Midbrain (tissue), 1 donor: Measurements from ENCODE around the gene RNU1-1.
"Not testable (repeated sequence)": the region's sequence is repeated elsewhere in the genome, so short reads cannot be mapped to it uniquely, and the experiment has no call there.

Source experiments
- DNase-seq: peaks from one replicate; lab custom pipeline; 2025; lab: John Stamatoyannopoulos, UW

RNU1-1 gene

DNA sequence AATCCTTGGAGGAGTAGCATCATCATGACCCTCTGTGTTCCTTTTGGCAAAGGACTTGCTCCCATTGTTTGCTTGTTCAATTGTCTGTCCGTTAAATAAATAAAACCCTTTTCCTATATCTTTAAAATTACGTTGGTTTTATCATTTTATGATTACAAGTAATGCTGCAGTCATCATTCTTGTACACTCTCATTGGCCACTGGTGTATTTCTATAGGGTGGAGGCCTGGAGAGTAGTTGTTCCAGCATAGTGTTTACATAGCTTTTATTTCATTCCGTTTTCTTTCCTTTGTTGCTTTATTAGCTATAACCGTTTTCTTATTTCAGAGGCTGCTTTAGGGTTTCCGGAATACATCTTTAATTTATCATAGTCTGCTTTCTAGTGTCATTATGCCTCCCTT lies 7.6 kb upstream of the RNU1-1 start:
- not testable (repeated sequence) for DNase-seq

DNA sequence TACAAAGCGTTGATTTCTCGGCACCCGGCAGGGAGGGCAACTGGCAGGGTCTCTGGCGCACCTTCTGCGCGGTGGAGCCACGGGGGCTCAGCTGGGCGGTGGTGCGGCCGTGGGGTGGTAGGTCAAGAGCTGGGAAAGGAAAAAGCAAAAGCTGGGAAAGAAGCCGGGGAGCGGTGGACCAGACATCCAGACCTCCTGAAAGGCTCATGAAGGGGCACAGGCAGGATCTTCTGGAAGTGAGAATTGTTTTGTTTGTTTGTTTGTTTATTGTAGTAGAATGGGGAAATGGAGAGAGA lies 7.2 kb upstream of the RNU1-1 start:
- DNase-seq, result no peak

DNA sequence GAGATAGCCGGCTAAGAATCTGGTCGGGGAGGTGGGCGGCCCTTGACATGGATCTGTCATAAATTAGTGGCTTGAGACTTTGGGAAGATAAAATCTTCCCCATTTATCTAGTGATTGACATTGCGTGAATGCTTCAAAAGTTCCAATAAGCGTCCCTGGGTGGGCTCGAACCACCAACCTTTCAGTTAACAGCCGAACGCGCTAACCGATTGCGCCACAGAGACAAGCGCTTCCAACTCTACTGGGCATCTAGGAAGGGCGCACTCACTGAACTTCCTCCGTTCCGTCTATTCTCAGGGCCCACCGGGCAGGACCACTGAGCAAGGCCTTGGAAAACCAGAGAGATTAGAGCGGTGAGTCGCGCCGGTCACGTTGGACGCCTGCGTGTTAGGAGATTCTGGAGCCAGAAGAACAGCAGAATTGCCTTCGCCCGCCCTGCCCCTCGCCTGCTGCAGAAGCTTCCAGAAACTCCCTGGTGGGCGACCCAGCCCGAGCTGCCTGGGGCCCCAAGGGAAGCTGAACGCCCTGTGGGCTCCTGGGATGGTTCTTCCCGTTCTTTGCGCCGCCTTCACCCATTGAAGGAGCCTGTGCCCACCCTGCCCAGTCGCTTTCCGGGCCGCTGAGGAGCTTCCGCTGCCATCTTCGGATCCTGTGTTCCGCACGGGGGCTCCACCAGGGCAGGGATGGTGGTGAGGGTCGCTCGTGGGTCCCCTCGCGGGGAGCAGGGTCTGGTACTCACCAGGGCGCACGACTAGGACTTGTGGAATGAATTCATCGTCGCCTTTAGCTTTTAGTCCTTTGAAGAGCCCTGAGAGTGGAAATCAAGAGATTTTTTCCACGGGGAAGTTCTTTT lies 6.6 kb upstream of the RNU1-1 start:
- not testable (repeated sequence) for DNase-seq

DNA sequence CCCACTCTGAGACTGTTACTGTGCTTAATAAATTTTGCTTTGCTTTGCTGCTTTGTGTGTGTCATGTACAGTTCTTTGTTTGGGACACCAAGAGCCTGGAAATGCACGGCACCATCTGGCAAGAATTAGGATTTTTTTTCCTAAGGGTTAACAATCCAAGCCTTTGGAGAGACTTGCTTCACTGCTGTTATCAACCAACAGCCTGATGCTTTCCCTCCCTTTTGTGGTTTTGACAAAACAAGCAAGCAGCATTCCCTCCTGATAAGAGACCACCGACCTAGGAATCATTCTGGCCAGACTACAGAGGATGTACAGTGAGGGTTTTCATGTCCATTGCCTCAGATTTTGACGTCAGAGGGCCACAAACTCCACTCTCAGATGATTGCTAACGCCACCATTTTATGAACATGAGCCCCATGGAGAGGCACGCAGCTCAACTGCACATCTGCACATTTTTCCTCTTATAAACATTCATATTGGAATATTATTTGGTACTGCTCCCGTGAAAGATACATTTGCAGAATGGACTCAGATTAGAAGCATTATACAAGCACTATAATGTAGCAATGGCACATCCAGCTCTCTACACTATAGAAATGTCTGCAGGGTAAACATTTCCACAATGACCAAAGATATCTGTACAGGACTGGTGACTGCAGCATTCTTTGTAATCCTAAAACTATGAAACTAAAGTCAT lies 5.3 kb upstream of the RNU1-1 start:
- not testable (repeated sequence) for DNase-seq

DNA sequence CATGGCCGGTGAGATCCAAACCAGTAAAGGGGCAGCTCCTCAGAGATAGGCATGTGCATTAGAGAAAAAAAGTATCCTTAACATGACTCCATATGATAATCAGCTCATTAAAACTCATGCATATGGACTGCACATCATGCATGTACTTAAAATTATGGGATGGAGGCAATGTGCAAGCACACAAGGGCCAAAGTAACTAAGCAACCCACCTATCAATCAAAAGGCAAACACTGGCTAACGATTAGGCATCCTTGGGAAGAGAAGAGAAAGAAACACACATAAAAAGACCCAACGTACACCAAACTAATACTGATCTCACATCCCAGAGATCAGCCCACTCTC lies 4.8 kb upstream of the RNU1-1 start:
- DNase-seq, result not testable (repeated sequence)

DNA sequence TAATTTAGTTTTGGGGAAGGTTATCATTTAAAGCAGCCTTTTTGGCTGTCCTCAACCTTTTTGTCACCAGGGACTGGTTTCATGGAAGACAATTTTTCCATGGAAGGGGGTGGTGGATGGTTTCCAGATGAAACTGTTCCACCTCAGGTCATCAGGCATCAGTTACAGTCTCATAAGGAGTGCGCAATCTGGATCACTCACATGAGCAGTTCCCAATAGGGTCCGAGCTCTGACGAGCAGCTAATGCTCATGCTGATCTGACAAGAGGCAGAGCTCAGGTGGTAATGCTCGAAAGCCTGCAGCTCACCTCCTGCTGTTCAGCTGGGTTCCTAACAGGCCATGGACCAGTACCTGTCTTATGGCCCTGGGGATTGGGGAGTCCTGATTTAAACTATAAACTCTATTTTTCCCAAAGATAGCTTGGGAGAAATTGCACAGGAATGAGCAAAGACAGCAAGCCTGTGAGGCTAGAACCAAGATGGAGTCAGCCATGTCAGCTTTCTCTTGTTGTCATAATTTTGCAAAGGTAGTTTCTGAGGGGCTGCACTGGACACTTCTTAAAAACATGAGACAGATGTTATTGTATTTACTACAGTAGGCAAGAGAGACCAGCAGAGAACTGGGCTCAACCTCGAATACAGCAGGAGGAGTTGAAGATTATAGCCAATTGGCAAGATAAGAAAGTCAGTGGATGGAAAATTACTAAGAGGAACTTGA lies 2.8 kb upstream of the RNU1-1 start:
- not testable (repeated sequence) for DNase-seq

DNA sequence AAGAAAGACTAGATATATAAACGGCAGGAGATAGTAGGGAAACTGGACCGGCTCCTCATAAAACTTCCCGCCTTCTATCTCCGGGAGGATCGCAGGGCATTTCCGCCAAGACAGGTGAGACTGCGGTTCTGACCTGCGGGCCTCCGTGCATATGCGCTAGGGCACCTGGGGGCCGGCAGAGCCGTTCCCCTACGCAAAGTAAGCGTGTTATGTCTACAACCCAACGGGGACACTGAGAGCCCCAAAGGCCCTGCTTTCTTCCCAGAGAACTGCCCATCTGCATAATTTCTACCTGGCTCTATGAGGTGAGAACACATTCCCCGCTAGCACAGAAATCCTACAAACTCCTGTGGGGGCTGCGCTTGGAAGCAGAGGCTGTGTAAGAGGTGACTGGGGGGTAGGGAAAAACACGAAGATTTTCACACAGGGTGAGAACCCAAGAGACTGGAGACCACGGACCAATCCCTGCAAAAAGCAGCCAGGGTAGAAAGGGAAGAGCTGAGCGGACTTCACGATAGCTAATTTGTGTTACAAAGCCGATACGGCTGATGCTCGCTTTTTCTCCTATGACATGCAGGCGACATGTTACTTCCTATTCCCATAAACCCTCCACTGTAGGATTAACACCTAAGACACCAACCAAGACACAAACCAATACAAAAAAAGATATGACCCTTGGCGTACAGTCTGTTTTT lies 526 bp downstream of the RNU1-1 start:
- DNase-seq, result peak; percentile 71

DNA sequence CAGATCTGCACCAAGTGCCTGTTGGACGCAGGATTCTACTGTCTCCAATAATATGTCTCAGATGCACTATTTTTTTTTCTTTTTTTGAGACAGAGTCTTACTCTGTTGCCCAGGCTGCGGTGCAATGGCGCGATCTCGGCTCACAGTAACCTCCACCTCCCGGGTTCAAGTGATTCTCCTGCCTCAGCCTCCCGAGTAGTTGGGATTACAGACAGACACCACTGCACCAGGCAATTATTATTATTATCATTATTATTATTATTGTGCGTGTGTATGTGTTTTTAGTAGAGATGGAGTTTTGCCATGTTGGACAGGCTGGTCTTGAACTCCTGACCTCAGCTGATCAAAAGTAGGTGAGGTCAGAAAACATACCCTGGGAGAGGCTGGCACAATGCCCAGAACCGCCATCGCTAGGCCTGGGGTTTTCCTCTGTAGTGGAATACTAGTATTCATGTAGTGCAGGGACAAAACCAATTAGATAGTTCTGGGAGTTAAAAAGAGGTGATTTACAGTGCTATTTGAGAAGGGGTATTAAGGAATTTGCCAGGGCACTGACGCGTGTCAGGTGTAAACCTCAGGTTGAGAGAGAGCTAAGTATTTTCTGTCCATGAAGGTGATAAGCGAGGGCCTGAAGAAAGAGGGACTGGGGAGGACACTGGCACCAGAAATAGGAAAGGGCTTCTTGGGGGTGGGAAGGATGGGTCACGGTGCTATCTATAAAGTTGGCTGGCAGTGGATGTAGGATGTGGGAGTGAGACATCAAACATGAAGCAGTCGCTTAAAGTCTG lies 1.3 kb downstream of the RNU1-1 start:
- not testable (repeated sequence) for DNase-seq

DNA sequence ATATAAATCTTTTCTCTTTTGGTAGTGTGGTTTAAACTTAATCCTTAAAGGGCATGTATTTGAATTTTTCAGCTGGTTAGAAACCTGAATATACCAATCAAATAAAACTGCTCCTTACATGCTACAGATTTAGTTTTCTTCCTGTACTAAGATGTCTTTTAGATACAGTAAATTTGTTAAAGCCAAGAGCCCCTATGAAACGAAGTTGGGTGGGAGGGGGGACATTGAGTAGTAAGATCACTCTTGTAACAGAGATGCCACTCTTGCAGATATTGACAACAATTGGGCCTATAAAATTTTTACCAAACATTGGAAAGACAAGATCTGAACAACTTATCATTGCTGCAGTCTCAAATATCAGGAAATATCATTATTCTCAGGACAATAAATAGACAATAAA lies 2.2 kb downstream of the RNU1-1 start:
- DNase-seq, result not testable (repeated sequence)

DNA sequence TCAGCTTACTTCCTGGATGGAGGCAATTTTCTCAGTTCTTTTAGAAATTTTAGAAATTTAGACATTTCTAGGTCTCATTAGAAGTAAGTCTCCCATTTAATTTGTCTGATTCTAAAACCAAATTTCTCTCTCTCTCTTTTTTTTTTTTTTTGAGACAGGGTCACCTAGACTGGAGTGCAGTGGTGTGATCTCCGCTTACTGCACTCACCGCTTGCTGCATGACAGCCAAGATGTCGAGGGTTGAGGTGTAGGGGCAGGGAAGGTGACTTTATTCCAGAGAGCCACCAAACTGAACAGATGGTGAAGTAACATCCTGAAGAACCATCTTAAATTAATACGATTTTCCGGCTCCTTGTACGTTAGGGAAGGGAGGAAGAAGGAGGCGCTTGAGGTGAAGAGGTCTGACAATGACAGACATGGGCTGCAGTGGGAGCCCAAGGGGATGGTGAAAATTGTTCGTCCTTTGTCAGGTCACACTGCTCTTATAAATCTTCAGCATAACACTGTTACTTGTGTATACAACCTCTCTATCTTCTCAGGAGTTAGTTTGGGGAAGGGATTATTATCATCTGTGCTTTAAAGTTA lies 5.1 kb downstream of the RNU1-1 start:
- DNase-seq, result not testable (repeated sequence)

DNA sequence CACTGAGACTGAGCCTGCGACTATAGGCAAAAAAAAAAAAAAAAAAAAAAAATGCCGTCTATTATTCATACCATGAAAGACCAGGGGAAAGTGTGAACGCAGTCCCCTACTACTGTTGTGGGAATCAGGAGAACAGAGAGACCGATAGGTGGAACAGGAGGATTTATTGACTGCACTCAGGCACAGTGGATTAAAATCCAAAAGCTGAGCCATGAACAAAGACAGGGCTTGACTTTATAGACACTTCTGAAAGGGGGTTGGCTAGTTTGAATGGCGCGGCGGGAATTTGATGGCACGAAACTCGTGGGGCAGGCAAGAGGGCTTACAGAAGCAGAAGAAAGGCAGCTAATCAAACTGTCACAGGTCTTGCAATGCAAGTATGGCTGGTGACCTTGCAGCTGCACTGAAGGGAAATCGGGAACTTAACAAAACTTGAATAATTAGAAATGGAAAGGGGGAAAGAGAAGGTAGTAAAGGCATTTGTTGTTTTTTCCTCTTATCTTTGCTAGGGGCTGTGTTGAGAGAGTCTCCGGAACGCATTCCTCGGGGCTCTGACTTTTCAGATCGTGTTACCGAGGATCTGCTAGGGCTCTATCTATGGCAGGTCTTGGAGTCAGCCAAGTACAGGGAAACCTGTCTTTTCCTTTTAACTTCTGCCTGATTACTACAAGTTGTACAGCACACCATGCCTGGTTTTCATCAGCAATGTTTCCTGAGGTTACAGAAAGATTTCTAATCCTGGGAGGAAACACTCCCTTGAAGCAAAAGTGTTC lies 7.5 kb downstream of the RNU1-1 start:
- DNase-seq, result not testable (repeated sequence)

DNA sequence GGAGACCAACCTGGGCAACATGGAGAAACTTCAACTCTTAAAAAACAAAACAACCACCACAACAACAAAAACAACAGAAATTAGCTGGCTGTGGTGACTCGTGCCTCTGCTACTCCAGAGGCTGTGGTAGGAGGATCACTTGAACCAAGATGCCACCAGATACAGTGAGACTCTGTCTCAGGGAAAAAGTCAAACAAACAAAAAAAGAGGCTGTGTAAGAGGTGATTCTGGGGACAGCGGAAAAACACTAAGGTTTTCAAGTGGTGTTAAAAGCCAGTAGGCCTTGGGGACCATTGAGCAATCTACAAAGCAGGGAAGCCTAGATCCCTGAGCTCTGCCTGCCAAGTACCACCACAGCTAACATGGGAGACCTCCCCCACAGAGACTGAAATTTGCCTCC lies 8.2 kb downstream of the RNU1-1 start:
- DNase-seq, result not testable (repeated sequence)

DNA sequence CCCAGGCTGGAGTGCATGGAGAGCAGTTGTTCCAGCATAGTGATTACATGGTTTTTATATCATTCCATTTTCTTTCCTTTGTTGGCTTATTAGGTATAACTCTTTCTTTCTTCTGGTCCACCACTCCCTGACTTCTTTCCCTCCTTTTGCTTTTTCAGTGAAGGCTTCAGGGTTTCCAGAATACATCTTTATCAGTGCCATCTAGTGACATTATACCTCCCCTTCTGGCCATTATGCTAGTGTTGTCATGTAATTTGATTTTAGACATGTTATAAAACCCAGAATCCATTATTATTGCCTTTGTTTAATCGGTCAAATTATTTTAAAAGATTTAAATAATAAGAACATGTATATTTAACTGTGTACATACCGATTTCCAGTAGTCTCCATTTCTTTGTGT lies 10.6 kb downstream of the RNU1-1 start:
- no peak for DNase-seq

DNA sequence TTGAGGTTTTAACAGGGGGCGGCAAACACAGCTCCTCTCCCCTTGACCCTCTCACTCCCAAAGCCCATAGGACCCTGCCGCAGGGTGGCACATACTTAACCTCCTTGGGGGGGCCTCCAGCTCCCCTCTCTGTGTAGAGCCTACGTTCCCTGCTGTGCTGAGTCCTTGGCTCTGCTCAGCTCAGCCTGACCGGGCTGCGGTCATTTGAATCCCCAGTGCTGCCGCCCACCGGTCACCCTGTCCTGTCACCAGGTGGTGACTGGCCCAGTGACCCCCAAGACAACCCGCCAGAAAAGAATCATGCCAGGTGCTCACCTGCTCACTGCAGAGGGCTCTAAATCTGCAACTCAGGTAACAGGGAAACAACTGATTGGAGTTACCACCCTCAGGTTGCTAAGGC lies 12.6 kb downstream of the RNU1-1 start:
- DNase-seq, result not testable (repeated sequence)

DNA sequence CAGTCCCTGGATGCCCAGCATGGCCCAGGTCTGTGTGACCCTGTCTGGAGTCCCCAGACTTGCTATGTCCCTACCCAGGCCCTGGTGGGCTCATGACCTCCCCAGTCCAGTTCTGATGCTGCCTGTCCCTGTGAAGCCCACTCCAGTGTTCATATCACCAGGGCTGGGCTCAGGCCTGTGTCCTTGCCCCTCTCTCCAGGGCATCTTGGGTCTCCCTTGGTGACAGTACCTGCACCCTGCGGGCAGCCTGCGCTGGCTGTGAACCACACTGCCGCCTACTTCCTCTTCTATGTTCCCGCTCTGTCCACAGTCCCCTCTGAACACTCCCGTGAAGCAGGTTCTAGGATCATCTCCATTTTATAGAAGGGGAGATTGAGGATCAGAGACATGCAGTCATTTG lies 13.1 kb downstream of the RNU1-1 start:
- not testable (repeated sequence) for DNase-seq

DNA sequence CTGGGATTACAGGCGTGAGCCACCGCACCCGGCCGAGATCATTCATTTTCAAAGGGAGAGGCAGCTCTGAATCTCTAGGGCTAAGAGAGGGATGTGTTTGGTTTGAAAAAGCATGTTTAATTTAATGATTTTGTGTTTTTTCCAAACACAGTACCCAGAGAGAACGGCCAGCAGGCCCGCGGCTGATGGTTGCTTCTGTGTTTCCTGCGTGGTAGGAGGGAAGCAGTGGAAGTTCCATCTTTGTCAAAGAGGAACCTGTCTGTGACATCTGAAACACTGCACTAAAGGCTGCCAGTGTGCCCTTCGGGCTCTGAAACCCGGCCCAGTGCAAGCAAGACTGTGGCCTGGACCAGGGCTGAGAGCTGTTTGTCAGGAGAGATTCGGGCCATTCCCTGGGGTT lies 13.6 kb downstream of the RNU1-1 start:
- DNase-seq, result not testable (repeated sequence)

DNA sequence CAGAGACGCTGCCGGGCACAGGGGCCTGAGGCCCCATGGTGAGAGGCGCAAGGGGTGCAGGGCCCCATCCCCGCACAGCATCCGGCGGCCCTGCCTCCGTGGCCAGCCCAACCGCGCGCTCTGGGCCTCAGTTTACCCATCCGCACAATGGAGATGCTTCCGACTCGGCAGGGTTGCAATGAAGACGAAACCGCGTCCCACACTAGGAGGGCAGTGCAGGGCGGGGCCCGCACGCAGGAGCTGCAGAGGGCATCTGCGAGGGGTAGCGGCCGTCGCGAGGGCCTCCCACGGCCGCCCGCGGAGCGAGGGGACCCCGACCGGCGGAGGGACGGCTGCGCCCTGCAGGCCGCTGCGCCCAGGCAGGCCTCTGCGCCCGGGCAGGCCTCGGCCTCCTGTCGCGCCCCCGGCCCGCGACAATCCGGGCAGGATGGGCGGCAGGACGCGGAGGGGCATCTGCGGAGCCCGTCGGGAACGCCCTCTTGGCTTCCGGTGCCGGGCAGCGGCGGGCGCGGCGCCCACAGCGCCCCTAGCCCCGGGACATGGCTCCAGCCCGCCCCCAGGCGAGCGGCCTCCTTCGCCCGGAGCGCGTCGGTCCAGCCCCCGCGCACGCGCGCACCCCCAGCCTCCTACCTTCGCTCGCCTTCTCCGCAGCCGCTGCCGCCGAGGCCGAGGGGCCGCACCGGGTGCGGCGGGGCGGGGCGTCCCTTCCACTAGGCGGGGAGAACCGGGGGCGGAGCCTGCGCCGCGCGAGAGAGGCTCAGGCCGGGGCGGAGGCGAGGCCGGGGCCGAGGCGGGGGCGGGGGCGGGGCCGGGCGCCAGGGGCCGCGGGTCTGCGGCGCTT lies 15.3 kb downstream of the RNU1-1 start:
- peak; percentile 83 for DNase-seq

DNA sequence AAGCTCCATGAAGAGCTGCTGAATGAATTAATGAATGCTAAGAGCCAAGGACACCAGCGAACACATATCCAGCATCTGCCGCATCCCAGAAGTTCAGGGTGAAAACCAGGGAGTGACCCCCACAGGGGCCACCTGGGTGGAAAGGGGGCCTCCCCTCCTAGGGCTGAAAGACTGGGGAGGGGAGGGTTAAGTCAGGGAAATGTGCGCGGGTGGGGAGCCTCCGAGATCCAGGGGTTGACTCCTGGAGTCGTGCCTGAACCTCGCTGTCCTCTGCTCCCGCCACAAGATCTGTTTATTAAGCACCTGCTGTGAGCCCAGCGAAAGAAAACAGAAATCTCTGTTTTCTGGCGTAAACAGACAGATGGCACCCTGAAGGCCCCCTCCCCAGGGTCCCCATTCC lies 16.0 kb downstream of the RNU1-1 start:
- not testable (repeated sequence) for DNase-seq

DNA sequence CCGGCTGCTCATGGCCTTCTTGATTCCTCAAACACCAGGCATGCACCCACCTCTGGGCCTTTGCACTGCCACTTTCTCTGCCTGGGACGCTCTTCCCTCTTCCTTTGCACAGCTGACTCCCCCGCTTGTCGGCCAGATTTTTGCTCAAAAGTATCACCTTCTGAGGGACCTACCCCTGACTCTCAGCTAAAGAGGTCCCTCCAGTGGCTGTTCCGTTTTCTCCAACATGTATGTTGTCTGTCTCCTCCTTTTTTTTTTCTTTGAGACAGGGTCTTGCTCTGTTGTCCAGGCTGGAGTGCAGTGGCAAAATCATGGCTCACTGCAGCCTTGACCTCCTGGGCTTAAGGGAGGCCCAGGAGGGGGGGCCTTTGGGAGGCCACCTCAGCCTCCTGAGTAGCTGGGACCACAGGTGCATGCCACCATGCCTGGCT lies 16.6 kb downstream of the RNU1-1 start:
- DNase-seq, result not testable (repeated sequence)
